Lower leg skin (tissue), 3 donors: Measurements from ENCODE around the gene ZMAT3.

Experiments used
- CTCF ChIP-seq, 3 donors: fragments of 450-650 bp; IDR thresholded peaks; one replicate each; pipeline ENCODE4 v1.5.1; 2016; ENCODE audit warnings: antibody characterized with exemption in 3 of 3, mild to moderate bottlenecking in 3 of 3, moderate library complexity in 2 of 3
- POLR2A ChIP-seq, 2 donors: fragments of 450-650 bp; IDR thresholded peaks; one replicate each; pipeline ENCODE4 v1.6.1; 2016 to 2017; ENCODE audit warnings: antibody characterized with exemption in 2 of 2, mild to moderate bottlenecking in 1 of 2, moderate library complexity in 1 of 2

- TF ChIP-seq CTCF (IDR thresholded peaks at IDR 0.05) = no peak
- no peak for TF ChIP-seq POLR2A (IDR thresholded peaks at IDR 0.05)
These were observed 81.3 kb downstream of the ZMAT3 start for GRCh38 chr3:178990293-178990692.
